Upper lobe of right lung (tissue), 1 donor: ENCODE results near the gene BRMS1L. TPM values are rescaled to one million over a fixed set of nuclear protein-coding genes. Genes with fewer than 3 reads are reported as not detected.
A peak's percentile ranks its signal among the peaks of the same experiment; 100 is the strongest.
"Not testable (repeated sequence)": the region's sequence is repeated elsewhere in the genome, so short reads cannot be mapped to it uniquely, and the experiment has no call there.

ENCODE experiments used
- ATAC-seq: fragments of 200-7000 bp; cut with Tn5 transposase; one replicate; pipeline ENCODE4 v1.9.1; 2020; ENCODE audit warnings: mild to moderate bottlenecking, moderate library complexity
- DNase-seq: peaks from one replicate; pipeline ENCODE4 v3.0.0-alpha.2; 2020
- H3K27ac ChIP-seq: fragments of 200-600 bp; one replicate; pipeline ENCODE4 v1.8.0; 2022
- H3K27me3 ChIP-seq: fragments of 200-600 bp; one replicate; pipeline ENCODE4 v1.8.0; 2022; ENCODE audit warnings: mild to moderate bottlenecking
- H3K36me3 ChIP-seq: fragments of 200-600 bp; one replicate; pipeline ENCODE4 v1.8.0; 2022
- H3K4me1 ChIP-seq: fragments of 200-600 bp; one replicate; pipeline ENCODE4 v1.8.0; 2022
- H3K4me3 ChIP-seq: fragments of 200-600 bp; one replicate; pipeline ENCODE4 v1.8.0; 2022; ENCODE audit warnings: mild to moderate bottlenecking
- H3K9me3 ChIP-seq: fragments of 200-600 bp; one replicate; pipeline ENCODE4 v1.8.0; 2022
- intact Hi-C: fragments of 100-400 bp; cut with DNase I; formaldehyde crosslinking; loops from one replicate; pipeline ENCODE4 v1.11.0; 2022
- total RNA-seq: library from RNA; stranded (reverse); fragmentation: NEBNext Ultra II Directional; extraction: Animal tissue kit (Norgen Biotek cat#: 25700); gene quantifications from one replicate; pipeline ENCODE4 v1.2.1, GENCODE V29; 2021
- TF ChIP-seq, protein P1 (sequence below): fragments of 200-600 bp; IDR thresholded peaks from one replicate; pipeline ENCODE4 v1.8.0; 2022; ENCODE audit warnings: antibody characterized with exemption
- donor health status: DM: no; HTN: yes; CAD: no; lungs with severe emphysema.

Gene BRMS1L
- total RNA-seq, 1 donor from 2014 or later = 7.0 TPM

DNA sequence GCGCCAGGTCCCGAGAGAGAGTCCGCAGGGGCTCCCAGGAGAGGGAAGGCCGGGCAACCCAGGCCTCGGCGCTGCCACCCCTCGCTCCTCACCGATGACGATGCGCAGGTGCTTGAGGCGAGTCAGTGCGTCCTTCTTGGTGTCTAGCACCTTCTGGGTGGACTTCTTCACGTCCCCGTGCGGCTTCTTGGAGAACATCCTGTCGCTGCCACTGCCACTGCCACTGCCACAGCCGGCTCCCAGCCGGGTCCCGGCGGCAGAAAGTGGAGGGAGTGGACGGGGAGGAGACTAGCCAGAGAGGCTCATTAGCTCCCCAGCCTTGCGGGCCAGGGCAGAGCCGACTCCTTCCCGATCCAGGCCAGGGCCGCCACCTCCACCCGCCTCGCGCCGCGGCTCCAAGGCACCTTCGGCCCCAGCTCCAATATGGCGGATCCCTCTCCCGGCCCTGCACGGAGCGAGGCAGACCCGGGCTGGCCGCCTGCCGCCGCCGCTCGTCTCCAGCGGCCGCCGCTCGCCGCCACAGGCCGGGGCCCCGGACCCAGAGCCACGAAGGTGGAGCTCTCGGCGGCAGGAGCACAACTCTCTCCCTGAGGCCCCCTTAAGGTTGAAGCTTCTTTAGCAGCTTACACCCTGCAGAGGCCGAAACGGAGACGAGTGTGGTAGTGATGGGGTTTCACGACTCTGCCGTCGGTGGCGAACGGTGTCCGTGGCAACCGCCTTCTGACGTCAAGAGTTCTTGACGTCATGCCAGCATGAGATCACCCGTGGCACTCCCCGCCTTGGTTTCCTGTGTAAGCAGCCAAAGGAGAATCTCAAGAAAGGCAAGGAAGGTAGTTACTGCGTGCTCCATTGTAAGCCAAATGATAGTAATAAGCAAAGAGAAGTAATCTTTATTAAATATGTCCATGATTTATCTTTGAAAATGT lies 17.2 kb upstream of the BRMS1L start, which contains the start of gene RALGAPA1:
RALGAPA1 (minus strand) TSS at position 658 of the 926 bp plus-strand sequence; CDS start at position 198, 460 bp downstream.
- ATAC-seq (peak; percentile 99), DNase-seq (peak; percentile 94)
- H3K36me3 ChIP-seq, H3K9me3 ChIP-seq, H3K27me3 ChIP-seq, intact Hi-C loops: not testable (repeated sequence)
- H3K4me1 ChIP-seq = peaks cover 23% of the 10 kb centered on the region
- H3K27ac ChIP-seq = peak within 1 kb of the TSS; percentile 92
- TF ChIP-seq, protein P1, sequence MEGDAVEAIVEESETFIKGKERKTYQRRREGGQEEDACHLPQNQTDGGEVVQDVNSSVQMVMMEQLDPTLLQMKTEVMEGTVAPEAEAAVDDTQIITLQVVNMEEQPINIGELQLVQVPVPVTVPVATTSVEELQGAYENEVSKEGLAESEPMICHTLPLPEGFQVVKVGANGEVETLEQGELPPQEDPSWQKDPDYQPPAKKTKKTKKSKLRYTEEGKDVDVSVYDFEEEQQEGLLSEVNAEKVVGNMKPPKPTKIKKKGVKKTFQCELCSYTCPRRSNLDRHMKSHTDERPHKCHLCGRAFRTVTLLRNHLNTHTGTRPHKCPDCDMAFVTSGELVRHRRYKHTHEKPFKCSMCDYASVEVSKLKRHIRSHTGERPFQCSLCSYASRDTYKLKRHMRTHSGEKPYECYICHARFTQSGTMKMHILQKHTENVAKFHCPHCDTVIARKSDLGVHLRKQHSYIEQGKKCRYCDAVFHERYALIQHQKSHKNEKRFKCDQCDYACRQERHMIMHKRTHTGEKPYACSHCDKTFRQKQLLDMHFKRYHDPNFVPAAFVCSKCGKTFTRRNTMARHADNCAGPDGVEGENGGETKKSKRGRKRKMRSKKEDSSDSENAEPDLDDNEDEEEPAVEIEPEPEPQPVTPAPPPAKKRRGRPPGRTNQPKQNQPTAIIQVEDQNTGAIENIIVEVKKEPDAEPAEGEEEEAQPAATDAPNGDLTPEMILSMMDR = peak; percentile 41
- peak within 1 kb of the TSS; percentile 77 for H3K4me3 ChIP-seq

DNA sequence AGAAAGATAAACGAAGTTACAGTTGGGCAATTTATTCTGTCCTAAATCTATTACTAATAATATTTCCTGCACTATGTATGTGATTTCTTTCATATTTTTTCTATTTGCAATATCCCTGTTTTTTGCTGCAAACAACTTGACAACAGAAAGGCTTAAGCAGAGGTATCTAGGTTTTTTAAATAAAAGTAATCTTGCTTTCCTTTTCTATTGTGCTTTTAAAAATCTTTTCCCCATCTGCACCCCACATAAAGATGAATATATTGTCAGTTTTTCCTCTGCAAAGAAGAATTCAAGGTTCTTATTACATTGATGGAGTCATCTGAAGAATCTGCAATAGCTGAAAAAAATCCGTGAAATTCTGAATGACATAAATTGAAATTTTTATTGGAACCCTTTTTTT lies 16.5 kb upstream of the BRMS1L start:
- Histone ChIP-seq H3K4me3 (peak overlapping the region; percentile 77), H3K4me1 (peaks cover 19% of the 10 kb centered on the region), H3K27ac (peak overlapping the region; percentile 92), H3K27me3 (no peaks in the 10 kb centered on the region), H3K9me3 (no peaks in the 10 kb centered on the region), H3K36me3 (no peaks in the 10 kb centered on the region)
- intact Hi-C loops = no loop called here
- ATAC-seq = no peak
- DNase-seq = no peak
- TF ChIP-seq, protein P1 = no peak

DNA sequence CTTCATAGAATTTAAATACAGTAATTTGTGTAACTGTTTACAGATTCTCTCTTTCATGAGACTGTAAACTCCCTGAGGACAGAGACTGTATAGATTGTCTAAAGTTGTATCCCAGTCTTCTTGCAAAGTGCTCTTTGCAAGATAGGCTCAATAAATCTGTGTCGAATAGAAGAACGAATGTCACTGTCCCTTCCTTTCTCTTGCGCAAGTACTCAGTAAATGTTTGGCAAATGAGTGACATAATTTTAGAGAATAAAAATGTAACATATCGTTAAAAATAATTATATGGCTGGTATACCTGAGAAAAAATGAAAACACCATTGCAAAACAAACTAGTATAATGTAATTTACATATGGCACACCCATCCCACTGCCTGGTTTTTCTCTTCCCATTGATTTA lies 15.2 kb upstream of the BRMS1L start:
- TF ChIP-seq, protein P1 = no peak
- ATAC-seq (no peak), DNase-seq (no peak)
- intact Hi-C loops = no loop called here
- Histone ChIP-seq H3K9me3 (no peaks in the 10 kb centered on the region), H3K27ac (no peak overlapping the region), H3K4me1 (peaks cover 19% of the 10 kb centered on the region), H3K36me3 (no peaks in the 10 kb centered on the region), H3K27me3 (no peaks in the 10 kb centered on the region), H3K4me3 (no peak overlapping the region)

DNA sequence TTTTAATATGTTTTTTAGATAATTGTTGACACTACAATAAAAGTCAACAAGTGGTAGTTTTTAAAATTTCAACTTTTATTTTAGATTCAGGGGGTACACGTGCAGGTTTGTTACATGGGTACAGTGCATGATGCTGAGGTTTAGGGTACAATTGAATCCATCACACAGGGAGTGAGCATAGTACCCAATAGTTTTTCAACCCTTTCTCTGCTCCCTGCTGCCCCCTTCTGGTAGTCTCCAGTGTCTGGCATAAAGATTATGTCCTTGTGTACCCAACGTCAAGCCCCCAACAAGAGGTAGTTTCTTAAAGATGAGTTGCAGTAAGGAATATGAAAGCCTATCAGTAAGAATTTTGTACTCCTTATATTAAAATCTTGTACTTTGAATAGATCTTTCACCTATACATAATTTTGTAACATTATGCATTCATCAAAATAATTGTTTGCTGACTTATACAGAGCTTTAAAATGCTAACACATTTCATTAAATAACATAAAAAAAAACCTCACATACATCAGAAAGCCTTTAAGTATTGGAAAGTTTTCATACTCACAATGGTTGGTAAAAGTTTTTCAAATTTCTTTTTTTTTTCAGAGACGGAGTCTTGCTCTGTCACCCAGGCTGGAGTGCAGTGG lies 11.7 kb upstream of the BRMS1L start:
- H3K27ac ChIP-seq = no peak overlapping the region
- no peaks in the 10 kb centered on the region for H3K4me1 ChIP-seq
- peak; percentile 93 for ATAC-seq
- no peaks in the 10 kb centered on the region for H3K27me3 ChIP-seq
- no peaks in the 10 kb centered on the region for H3K36me3 ChIP-seq
- no peak for DNase-seq
- intact Hi-C loops = no loop called here
- no peaks in the 10 kb centered on the region for H3K9me3 ChIP-seq
- H3K4me3 ChIP-seq = no peak overlapping the region
- TF ChIP-seq, protein P1 = peak; percentile 78

DNA sequence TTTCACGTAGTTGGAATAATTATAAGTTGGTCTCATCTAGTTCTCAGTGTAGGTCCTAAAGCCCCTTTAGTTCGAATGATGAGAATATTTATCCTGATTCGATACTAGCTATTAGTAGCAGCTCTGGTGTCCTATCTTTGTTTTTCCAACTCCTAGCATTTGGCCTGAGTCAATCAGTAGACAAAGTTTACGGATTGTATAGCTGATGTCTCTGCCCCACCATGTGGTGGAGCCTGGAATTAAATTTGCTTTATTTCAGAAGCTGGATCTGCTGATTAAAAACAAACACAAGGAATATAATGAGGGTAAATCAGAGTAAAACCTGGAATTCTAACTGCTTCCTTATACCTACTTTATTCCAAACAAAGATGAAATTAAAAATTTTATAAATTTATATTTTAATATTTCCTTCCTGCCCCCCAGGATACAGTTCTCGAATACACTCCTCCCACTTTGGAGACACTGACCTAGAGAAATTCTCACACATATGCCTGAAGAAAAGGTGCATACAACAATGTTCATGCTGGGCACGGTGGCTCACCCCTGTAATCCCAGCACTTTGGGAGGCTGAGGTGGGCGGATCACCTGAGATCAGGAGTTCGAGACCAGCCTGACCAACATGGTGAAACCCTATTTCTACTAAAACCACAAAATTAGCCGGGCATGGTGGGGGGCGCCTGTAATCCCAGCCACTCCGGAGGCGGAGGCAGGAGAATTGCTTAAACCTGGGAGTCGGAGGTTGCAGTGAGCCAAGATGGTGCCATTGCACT lies 7.6 kb upstream of the BRMS1L start:
- no peak overlapping the region for H3K4me3 ChIP-seq
- TF ChIP-seq, protein P1 = peak; percentile 63
- no peak overlapping the region for H3K27ac ChIP-seq
- no peaks in the 10 kb centered on the region for H3K9me3 ChIP-seq
- peak; percentile 47 for ATAC-seq
- H3K4me1 ChIP-seq = no peaks in the 10 kb centered on the region
- intact Hi-C loops = no loop called here
- H3K36me3 ChIP-seq = no peaks in the 10 kb centered on the region
- H3K27me3 ChIP-seq = no peaks in the 10 kb centered on the region
- no peak for DNase-seq
